Calu3 (cell line): Measurements from ENCODE around the gene PDE6G. TPM values are rescaled to one million over a fixed set of nuclear protein-coding genes. Genes with fewer than 3 reads are reported as not detected.
A peak's percentile ranks its signal among the peaks of the same experiment; 100 is the strongest.

ENCODE experiments used
- BruUV-seq: library from RNA; stranded (reverse); fragments of 400-500 nt; replicated peaks from 2 replicates; lab custom pipeline; 2021; lab: Mats Ljungman, UMichigan
- CTCF ChIA-PET: fragments of 300-600 bp; sonication (Branson Sonifier 250); formaldehyde crosslinking; loops from one replicate; lab custom pipeline; 2022; ENCODE audit warnings: antibody characterized with exemption; lab: Charles Lee
- DNase-seq: peaks from one replicate; pipeline ENCODE4 v3.0.0; 2022
- H3K27ac Mint-ChIP-seq: one replicate; pipeline ENCODE4 v1.8.0; 2022; ENCODE audit warnings: mixed read lengths; ENCODE audit not compliant: unreplicated experiment
- H3K27me3 Mint-ChIP-seq: one replicate; pipeline ENCODE4 v1.8.0; 2022; ENCODE audit warnings: mixed read lengths; ENCODE audit not compliant: unreplicated experiment
- H3K36me3 Mint-ChIP-seq: one replicate; pipeline ENCODE4 v1.8.0; 2022; ENCODE audit warnings: mild to moderate bottlenecking, moderate library complexity, mixed read lengths; ENCODE audit not compliant: insufficient read depth, unreplicated experiment
- H3K4me1 Mint-ChIP-seq: one replicate; pipeline ENCODE4 v1.8.0; 2022; ENCODE audit warnings: mild to moderate bottlenecking, low read depth, mixed read lengths; ENCODE audit not compliant: unreplicated experiment
- H3K4me3 Mint-ChIP-seq: one replicate; pipeline ENCODE4 v1.8.0; 2022; ENCODE audit warnings: mild to moderate bottlenecking, low read depth, moderate library complexity, mixed read lengths; ENCODE audit not compliant: unreplicated experiment
- H3K9me3 Mint-ChIP-seq: one replicate; pipeline ENCODE4 v1.8.0; 2022; ENCODE audit warnings: low read depth, mixed read lengths; ENCODE audit not compliant: unreplicated experiment
- CTCF ChIP-seq: fragments of 200-600 bp; IDR thresholded peaks from one replicate; pipeline ENCODE4 v1.8.0; 2022; ENCODE audit warnings: antibody characterized with exemption; ENCODE audit not compliant: unreplicated experiment
- intact Hi-C: fragments of 100-400 bp; cut with micrococcal nuclease; formaldehyde crosslinking; loops from one replicate; pipeline ENCODE4 v1.10.0; 2022; ENCODE audit not compliant: unreplicated experiment
- total RNA-seq: library from RNA; stranded (reverse); gene quantifications from 2 replicates; pipeline ENCODE4 v1.2.3, GENCODE V29; 2022

PDE6G gene
- total RNA-seq, 1 experiment from 2014 or later: not detected

- BruUV-seq: no TSS peak
- peak; percentile 33 for DNase-seq
- Mint-ChIP-seq H3K27ac (peak overlapping the region; percentile 88), H3K9me3 (no peaks in the 10 kb centered on the region), H3K4me1 (no peaks in the 10 kb centered on the region), H3K4me3 (peak overlapping the region; percentile 83), H3K27me3 (no peaks in the 10 kb centered on the region), H3K36me3 (peaks cover 29% of the 10 kb centered on the region)
- CTCF ChIA-PET: no interaction called here
- intact Hi-C loops: loop anchor here (2.0 kb wide), 1 partner anchor 29 kb away; no protein-coding TSS in a partner anchor
- TF ChIP-seq CTCF: no peak
Measured at GRCh38 chr17:81635973-81636504, 20.3 kb downstream of the PDE6G start.

- BruUV-seq: TSS peak; percentile 54
Measured at GRCh38 chr17:81635431-81635830, 20.9 kb downstream of the PDE6G start.

GRCh38 chr17:81631482-81631881 is 24.9 kb downstream of the PDE6G start:
- intact Hi-C loops: no loop called here
- H3K27me3 Mint-ChIP-seq: no peaks in the 10 kb centered on the region
- H3K4me3 Mint-ChIP-seq: no peak overlapping the region
- no peak for TF ChIP-seq CTCF
- no peaks in the 10 kb centered on the region for H3K9me3 Mint-ChIP-seq
- DNase-seq: no peak
- CTCF ChIA-PET: interaction anchor here (0.6 to 0.8 kb wide), 2 partner anchors 29 to 65 kb away, joined by 3 to 4 read pairs; no protein-coding TSS in a partner anchor
- no TSS peak for BruUV-seq
- peaks cover 64% of the 10 kb centered on the region for H3K36me3 Mint-ChIP-seq
- no peaks in the 10 kb centered on the region for H3K4me1 Mint-ChIP-seq
- no peak overlapping the region for H3K27ac Mint-ChIP-seq

More at GRCh38 chr17:81635431-81635830, 20.9 kb downstream of the PDE6G start:
- intact Hi-C loops: no loop called here
- Mint-ChIP-seq H3K4me3 (peak overlapping the region; percentile 83), H3K4me1 (no peaks in the 10 kb centered on the region), H3K27ac (peak overlapping the region; percentile 88), H3K9me3 (no peaks in the 10 kb centered on the region), H3K27me3 (no peaks in the 10 kb centered on the region), H3K36me3 (peaks cover 31% of the 10 kb centered on the region)
- CTCF ChIA-PET: no interaction called here
- TF ChIP-seq CTCF: no peak
- DNase-seq: peak; percentile 57

GRCh38 chr17:81630274-81630673 is 26.1 kb downstream of the PDE6G start:
- CTCF ChIA-PET: interaction anchor here (0.5 kb wide), 1 partner anchor 8 kb away, joined by 5 read pairs; no protein-coding TSS in a partner anchor
- Mint-ChIP-seq H3K4me1 (no peaks in the 10 kb centered on the region), H3K27ac (no peak overlapping the region), H3K9me3 (no peaks in the 10 kb centered on the region), H3K36me3 (peaks cover 64% of the 10 kb centered on the region), H3K4me3 (no peak overlapping the region), H3K27me3 (no peaks in the 10 kb centered on the region)
- no peak for DNase-seq
- TF ChIP-seq CTCF: no peak
- intact Hi-C loops: no loop called here
- BruUV-seq: no TSS peak
